ENCODE results near the gene PPP6R3.

GRCh38 chr11:68549789-68550484, 89.4 kb downstream of the PPP6R3 start:
- TF ChIP-seq CTCF (IDR thresholded peaks at IDR 0.05): no peak
- TF ChIP-seq POLR2A (IDR thresholded peaks at IDR 0.05): no peak
- TF ChIP-seq POLR2AphosphoS5 (IDR thresholded peaks at IDR 0.05): no peak
